GM21576 (cell line): ENCODE data around the gene KRTAP23-1.

ENCODE experiments used
- ATAC-seq: cut with Tn5 transposase; IDR thresholded peaks from one replicate; pipeline ENCODE4 v1.9.1; 2021; ENCODE audit warnings: mild to moderate bottlenecking, moderate library complexity; ENCODE audit not compliant: unreplicated experiment

KRTAP23-1 gene

GRCh38 chr21:30348506-30348905 is at the start of gene KRTAP23-1:
KRTAP23-1 (minus strand) TSS chr21:30348606; CDS start chr21:30348606, 0 bp downstream.
- ATAC-seq: no peak

DNA sequence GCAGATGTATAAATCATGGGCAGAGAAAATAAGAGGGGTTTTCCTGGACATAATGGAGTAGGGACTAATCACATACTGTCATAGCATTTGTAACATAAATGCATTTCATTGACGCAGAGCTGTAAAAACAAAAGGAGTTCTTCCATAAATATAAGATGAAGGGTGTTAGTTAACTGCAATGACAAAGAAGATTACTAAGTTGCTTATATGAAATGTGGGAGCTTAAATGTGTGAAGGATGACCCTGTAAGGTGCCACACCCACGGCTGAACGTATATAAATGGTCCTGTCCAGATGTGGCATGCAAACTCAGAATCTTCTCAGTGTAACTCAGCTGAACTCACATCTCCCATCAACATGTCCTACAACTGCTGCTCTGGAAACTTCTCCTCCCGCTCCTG is 47.3 kb upstream of the KRTAP23-1 start, which contains the start of gene KRTAP13-1:
Gene KRTAP13-1 (plus strand): TSS at position 301 of the 400 bp plus-strand sequence. CDS start 56 bp downstream, at position 357.
- ATAC-seq: no peak

DNA sequence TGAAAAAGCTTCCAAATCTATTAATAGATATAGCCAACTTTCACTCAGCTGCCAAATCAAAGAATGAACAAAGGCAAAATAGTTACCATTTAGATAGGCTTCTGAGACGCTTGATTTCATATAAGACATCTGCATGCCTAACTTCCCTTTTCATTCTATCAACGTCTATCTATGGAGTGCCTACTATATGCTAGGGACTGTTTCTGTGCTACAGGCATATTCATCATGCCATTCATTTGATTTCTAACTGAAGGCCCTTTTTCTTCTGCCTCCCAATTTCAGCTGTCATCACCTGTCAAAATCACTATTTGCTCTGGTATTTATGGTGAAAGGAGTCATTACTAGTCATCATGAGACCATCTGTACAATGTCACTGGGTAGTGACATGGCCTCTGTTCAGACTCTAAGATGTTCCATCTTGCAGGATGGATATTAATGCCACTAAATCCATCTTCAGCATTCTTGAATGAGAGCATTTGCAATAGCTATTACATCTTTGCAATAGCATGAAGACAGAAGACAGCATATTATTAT is 43.2 kb upstream of the KRTAP23-1 start:
- ATAC-seq: no peak

DNA sequence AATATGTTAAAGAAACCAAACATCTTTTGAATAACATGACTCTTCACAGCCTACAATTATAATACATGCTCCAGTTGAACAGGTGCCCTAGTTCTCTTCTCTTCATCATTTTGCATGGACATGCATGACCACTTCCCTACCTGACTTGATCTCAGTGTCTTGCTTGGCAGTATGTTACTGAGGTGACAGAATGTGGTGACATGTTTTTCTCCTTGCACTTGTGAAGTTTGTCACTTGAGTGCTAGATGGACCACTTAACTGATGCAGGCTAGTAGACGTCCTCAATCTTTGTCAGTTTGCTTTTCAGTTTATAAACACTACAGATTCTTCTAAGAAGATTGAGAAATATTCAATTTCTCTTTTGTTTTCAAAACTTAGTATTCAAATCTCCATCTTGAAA is 33.8 kb upstream of the KRTAP23-1 start:
- no peak for ATAC-seq

DNA sequence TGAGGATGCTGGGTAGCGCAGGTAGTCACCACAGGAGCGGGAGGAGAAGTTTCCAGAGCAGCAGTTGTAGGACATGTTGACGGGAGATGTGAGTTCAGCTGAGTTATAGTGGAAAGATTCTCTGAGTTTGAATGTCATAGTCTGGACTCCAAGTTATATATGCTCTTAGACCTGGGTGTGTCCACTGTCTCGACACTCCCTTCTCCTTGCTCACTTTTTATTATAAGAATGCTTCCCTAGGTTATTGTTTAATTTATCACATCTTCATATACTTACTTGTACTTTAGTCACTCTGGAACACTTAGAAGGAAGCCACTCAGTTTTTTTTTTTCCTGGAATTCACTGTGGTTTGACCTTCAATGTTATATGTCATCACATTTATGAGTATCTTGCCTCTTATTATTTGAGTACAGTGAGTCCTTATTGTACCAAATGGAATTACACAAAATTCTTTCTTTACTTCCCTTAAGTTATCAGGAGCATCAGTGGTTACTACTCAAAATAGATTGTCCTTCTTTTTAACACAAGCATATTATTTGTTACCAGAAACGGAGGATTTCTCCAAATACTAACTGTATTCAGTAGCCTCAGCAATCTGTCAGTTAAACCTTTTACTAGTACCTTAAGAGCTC is 23.8 kb upstream of the KRTAP23-1 start, which contains the start of gene KRTAP13-2:
Gene KRTAP13-2 (minus strand): TSS at position 133 of the 632 bp plus-strand sequence. CDS start 58 bp downstream, at position 75.
- ATAC-seq: no peak

GRCh38 chr21:30355906-30356305 is 7.5 kb upstream of the KRTAP23-1 start:
- ATAC-seq: no peak

- no peak for ATAC-seq
Measured at GRCh38 chr21:30354308-30355005, 6.1 kb upstream of the KRTAP23-1 start.

DNA sequence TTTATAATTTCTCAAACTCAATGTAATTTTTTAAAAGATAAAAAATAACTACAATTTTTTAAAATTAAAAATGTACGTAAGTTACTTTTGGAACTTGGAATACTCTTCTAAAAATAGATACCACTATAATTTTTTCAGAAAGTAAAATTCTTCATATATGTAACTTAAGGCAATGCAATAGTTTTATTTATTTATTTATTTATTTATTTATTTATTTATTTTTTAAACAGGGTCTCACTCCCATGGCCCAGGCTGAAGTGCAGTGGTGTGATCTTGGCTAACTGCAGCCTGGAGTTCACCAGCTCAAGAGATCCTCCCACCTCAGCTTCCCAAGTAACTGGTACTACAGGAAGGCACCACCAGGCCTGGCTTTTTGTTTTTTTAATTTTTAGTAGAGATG is 3.1 kb upstream of the KRTAP23-1 start:
- no peak for ATAC-seq

- ATAC-seq: no peak
Measured at GRCh38 chr21:30349572-30349971, 1.2 kb upstream of the KRTAP23-1 start.

DNA sequence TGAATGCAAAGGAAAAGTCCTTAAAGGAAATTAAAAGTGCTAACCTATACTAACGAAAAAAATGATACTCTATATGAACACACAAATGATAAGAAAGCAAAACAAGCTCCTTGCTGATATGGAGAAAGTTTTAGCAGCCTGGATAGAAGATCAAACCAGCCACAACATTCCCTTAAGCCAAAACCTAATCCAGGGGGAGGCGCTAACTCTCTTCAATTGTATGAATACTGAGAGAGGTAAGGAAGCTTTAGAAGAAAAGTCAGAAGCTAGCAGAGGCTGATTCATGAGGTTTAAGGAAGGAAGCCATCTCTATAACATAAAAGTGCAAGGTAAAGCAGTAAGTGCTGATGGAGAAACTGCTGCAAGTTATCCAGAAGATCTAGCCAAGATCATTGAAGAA is 3.4 kb downstream of the KRTAP23-1 start:
- no peak for ATAC-seq

DNA sequence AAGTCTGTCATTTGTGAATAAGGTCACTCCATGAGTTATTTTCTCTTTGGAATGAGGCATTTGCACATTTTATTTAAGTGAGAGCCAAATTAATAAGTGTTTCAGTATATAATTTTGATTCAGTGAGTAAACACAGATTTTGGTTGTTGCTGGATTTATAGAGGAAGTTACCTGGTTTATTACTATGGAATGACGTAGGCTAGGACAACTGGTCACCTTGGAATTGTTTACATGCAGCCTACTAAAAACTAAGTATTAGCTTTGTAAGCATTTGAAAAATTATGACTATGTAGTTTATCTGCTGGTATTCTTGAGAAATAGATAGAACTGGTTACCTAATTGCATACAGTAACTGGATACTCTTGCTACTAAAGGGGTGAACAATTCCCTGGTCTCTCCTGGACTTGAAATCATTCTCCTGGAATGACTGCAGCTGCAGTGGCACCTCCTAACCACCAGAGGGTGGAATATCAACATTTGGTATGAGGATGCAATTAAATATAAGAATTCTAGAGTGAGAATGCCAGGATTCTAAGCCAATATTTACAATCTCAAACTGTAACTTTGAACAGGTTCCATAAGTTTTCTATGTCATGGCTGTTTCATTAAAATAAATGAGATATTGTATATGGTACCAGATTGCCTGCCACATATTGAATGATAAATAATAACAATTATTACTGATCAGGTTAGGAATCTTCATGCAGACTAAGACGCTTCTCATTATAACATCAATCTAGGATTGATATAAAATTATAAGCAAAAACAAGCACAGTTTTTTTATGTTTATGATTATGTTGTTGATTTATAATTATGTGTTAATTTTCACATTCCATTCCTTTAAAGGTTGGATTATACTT is 7.5 kb downstream of the KRTAP23-1 start:
- ATAC-seq: no peak

- ATAC-seq: no peak
Measured at GRCh38 chr21:30338717-30339116, 9.7 kb downstream of the KRTAP23-1 start.

DNA sequence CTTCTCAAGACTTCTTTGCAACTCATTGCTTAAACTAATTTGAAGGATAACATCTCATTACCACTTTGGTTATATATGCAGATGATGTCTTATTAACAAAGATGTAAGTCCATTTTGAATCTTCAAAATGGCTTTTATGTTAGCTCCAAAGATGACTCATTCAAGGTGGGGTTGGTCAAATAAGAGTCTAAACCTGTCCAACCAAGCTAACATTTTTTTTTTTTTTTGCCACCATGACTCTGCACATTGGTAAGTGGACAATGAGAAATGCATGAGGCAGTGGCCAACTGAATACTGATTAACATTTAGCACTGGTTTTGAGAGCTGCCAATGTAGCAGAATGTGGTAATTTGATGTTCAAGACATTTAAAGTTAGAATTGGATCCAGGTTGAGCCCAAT is 10.6 kb downstream of the KRTAP23-1 start:
- ATAC-seq: no peak

GRCh38 chr21:30337276-30337744 is 11.1 kb downstream of the KRTAP23-1 start, which contains the start of gene KRTAP27-1:
KRTAP27-1 (minus strand) TSS chr21:30337694; CDS start chr21:30337668, 26 bp downstream.
- no peak for ATAC-seq

GRCh38 chr21:30336596-30336995 is 11.8 kb downstream of the KRTAP23-1 start:
- no peak for ATAC-seq

DNA sequence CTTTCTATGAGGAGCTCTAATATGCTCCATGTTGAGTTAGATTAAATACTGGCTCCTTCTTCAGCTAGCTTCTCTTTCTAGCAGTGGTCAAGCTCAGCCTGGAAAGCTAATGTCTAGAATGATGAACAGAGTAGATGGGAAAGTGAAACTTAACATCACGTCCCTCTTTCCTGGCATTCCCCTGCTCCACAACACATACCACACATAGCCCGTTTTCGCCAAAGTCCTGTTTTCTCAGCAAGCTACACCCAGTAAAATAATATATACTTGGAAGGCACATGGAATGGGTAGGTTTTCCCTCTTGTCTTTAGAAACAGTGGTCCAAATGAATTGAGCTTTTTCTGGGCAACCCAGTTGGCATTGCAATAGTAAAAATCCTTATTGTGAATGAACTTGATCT is 14.7 kb downstream of the KRTAP23-1 start:
- ATAC-seq: no peak

- ATAC-seq: no peak
Measured at GRCh38 chr21:30332681-30333080, 15.7 kb downstream of the KRTAP23-1 start.

DNA sequence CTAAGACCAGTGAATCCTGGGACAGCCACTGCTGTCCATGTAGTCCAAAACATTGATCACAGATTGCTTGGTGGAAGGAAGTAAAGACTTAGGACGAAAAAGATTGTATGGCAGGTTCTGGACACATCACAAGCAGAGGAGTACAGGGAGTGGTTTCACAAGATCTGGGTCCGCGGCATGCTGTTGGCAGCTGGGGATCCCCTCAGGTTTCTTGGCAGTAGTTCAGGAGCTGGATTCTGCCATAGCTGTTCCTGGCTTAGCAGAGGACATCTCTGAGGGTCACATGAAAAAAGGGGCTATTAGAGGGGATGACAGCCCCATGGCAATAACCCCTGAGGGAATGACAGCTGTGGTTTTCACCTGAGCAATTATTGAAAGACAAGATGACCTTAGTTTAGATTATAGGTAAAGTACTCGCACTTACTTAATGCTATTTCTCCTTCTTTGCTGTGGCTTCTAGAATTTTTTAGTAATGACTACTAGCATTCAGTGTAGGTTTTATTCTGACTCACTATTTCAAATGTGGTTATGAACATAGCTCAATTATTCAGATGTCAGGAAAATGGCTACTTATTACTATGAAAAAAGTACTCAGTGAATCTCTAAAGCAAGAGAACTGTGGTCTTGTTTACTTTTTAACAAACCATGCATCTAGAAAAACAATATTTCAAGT is 19.1 kb downstream of the KRTAP23-1 start:
- ATAC-seq: no peak

DNA sequence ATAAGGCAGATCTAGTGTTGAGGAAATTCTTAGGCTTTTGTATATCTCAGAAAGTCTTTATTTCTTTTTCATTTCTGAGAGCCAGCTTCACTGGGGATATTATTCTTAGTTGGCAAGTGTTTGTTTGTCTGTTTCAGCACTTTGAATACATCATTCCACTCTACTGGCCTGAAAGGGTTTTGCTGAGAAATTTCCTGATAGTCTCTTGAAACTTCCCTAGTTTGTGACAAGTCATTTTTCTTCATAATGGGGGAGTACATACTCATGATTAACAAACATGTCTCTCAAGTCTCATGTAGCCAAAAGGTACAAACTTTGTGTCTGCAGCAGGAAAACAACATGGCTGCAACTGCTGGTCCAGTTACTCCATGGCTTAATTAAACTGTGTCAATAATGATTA is 22.0 kb downstream of the KRTAP23-1 start:
- no peak for ATAC-seq

DNA sequence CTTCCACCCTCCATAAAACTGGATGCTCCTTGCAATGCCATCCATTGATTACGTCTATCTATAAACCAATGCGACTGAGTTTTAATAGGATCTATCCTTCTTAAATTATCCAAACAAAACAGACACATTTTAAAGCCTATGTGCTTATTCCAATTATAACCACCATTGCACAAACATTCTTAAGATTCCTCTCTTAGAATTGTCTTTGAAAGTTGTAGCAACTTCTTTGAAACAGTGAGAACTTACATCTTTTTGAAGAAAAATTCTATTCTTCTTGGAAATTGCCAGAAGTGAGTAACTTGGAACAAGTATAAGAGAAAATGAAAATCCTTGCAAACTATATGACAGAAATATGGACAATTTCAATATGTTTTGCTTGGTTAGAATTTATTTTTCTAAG is 28.2 kb downstream of the KRTAP23-1 start, which contains the start of gene KRTAP26-1:
Gene KRTAP26-1 (minus strand): TSS at position 101 of the 400 bp plus-strand sequence. CDS start 280 bp downstream, outside the sequence.
- no peak for ATAC-seq
